ENCODE data around the gene PCSK6.

PCSK6 gene

DNA sequence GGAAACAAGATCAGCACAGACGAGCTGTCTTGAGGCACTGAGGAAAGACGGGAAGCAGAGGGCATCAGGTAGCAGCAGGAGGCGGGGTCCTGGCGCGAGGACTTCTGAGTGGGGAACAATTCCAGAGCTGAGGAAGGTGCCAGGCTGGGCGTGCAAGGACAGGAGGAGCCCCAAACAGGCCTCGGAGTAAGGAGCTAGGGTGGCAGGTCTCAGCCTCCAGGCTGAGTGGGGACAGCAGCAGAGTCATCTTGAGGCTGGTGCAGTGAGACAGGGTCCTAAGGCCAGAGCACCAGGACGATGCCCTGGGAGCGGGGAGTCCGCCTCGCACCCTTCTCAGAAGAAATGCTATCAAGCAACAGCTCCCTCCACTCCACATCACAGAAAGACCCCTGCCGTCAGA is 78.4 kb downstream of the PCSK6 start:
- H3K4me3 ChIP-seq (ENCODE audit: low read length): no peak overlapping the region
- no peaks in the 10 kb centered on the region for H3K9me3 ChIP-seq (ENCODE audit: control insufficient read depth, insufficient read depth, low read length)
- H3K4me1 ChIP-seq (ENCODE audit: control insufficient read depth, low read length): no peaks in the 10 kb centered on the region
- H3K9me2 ChIP-seq (replicated peaks; ENCODE audit: control insufficient read depth, low read length): no peaks in the 10 kb centered on the region
- no peak overlapping the region for H3K27ac ChIP-seq (ENCODE audit: low read depth, low read length)
- H4K20me1 ChIP-seq (ENCODE audit: control insufficient read depth, insufficient read depth, low read depth, low read length): no peaks in the 10 kb centered on the region
- no peaks in the 10 kb centered on the region for H3F3A ChIP-seq (ENCODE audit: control insufficient read depth, insufficient read depth)
- TF ChIP-seq, protein P1, sequence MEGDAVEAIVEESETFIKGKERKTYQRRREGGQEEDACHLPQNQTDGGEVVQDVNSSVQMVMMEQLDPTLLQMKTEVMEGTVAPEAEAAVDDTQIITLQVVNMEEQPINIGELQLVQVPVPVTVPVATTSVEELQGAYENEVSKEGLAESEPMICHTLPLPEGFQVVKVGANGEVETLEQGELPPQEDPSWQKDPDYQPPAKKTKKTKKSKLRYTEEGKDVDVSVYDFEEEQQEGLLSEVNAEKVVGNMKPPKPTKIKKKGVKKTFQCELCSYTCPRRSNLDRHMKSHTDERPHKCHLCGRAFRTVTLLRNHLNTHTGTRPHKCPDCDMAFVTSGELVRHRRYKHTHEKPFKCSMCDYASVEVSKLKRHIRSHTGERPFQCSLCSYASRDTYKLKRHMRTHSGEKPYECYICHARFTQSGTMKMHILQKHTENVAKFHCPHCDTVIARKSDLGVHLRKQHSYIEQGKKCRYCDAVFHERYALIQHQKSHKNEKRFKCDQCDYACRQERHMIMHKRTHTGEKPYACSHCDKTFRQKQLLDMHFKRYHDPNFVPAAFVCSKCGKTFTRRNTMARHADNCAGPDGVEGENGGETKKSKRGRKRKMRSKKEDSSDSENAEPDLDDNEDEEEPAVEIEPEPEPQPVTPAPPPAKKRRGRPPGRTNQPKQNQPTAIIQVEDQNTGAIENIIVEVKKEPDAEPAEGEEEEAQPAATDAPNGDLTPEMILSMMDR (IDR thresholded peaks at IDR 0.05; ENCODE audit: low read depth, low read length, poor library complexity, severe bottlenecking): no peak
- no peak for TF ChIP-seq EZH2phosphoT487 (IDR thresholded peaks at IDR 0.05; ENCODE audit: borderline replicate concordance, low read length)
- H3K79me2 ChIP-seq (ENCODE audit: control insufficient read depth, low read length): no peaks in the 10 kb centered on the region
- no peaks in the 10 kb centered on the region for H3K27me3 ChIP-seq (ENCODE audit: control insufficient read depth, low read length)
- H3K4me2 ChIP-seq (ENCODE audit: low read length): no peak overlapping the region
- H3K36me3 ChIP-seq (ENCODE audit: control insufficient read depth, low read length): no peaks in the 10 kb centered on the region

DNA sequence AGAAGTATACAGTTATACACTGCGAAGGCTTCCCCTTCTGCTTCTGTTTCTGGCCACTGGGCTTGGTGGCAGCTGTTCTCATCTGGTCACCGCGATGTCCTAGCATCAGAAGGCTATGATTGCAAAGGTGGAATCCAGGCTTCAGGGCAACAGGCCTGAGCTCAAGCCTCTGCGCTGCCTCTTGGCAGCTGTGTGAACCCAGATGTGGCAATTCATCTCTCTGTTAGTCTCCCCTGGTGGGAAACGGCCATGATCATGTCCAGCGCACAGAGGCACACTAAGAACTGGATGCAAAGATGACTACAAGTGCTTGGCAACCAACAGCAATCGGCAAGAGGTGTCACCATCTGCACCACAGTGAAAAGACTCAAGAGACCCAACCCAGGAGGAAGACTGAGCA is 78.9 kb downstream of the PCSK6 start:
- H3K9me3 ChIP-seq (ENCODE audit: control insufficient read depth, insufficient read depth, low read length): no peaks in the 10 kb centered on the region
- H3K4me2 ChIP-seq (ENCODE audit: low read length): no peak overlapping the region
- no peaks in the 10 kb centered on the region for H3K9me2 ChIP-seq (replicated peaks; ENCODE audit: control insufficient read depth, low read length)
- H3K27me3 ChIP-seq (ENCODE audit: control insufficient read depth, low read length): no peaks in the 10 kb centered on the region
- H4K20me1 ChIP-seq (ENCODE audit: control insufficient read depth, insufficient read depth, low read depth, low read length): no peaks in the 10 kb centered on the region
- no peaks in the 10 kb centered on the region for H3F3A ChIP-seq (ENCODE audit: control insufficient read depth, insufficient read depth)
- H3K79me2 ChIP-seq (ENCODE audit: control insufficient read depth, low read length): no peaks in the 10 kb centered on the region
- H3K4me3 ChIP-seq (ENCODE audit: low read length): no peak overlapping the region
- no peaks in the 10 kb centered on the region for H3K36me3 ChIP-seq (ENCODE audit: control insufficient read depth, low read length)
- no peak for TF ChIP-seq EZH2phosphoT487 (IDR thresholded peaks at IDR 0.05; ENCODE audit: borderline replicate concordance, low read length)
- TF ChIP-seq, protein P1 (IDR thresholded peaks at IDR 0.05; ENCODE audit: low read depth, low read length, poor library complexity, severe bottlenecking): no peak
- no peaks in the 10 kb centered on the region for H3K4me1 ChIP-seq (ENCODE audit: control insufficient read depth, low read length)
- H3K27ac ChIP-seq (ENCODE audit: low read depth, low read length): no peak overlapping the region

DNA sequence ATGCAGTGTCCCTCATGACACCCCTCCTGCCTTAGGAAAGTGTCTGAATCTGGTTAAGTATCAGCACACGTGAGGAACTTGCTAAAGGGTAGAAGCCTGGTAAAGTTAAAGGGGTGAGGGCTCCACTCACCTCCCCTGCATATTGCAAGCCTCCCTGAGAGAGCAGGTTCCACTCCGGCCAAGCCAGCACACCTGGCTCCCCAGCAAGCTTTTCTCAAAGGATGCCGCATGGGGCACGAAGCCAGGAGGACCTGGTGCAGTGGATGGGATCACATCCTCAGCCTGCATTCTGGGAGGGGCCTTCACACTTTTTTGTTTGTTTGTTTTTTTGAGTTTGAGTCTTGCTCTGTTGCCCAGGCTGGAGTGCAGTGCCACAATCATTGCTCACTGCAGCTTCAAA is 79.9 kb downstream of the PCSK6 start:
- H3K4me3 ChIP-seq (ENCODE audit: low read length): no peak overlapping the region
- no peaks in the 10 kb centered on the region for H3K36me3 ChIP-seq (ENCODE audit: control insufficient read depth, low read length)
- no peaks in the 10 kb centered on the region for H3K9me3 ChIP-seq (ENCODE audit: control insufficient read depth, insufficient read depth, low read length)
- no peaks in the 10 kb centered on the region for H3K79me2 ChIP-seq (ENCODE audit: control insufficient read depth, low read length)
- TF ChIP-seq, protein P1 (IDR thresholded peaks at IDR 0.05; ENCODE audit: low read depth, low read length, poor library complexity, severe bottlenecking): no peak
- TF ChIP-seq EZH2phosphoT487 (IDR thresholded peaks at IDR 0.05; ENCODE audit: borderline replicate concordance, low read length): no peak
- no peaks in the 10 kb centered on the region for H3K4me1 ChIP-seq (ENCODE audit: control insufficient read depth, low read length)
- no peaks in the 10 kb centered on the region for H3K27me3 ChIP-seq (ENCODE audit: control insufficient read depth, low read length)
- H3K4me2 ChIP-seq (ENCODE audit: low read length): no peak overlapping the region
- H3K27ac ChIP-seq (ENCODE audit: low read depth, low read length): no peak overlapping the region
- H3K9me2 ChIP-seq (replicated peaks; ENCODE audit: control insufficient read depth, low read length): no peaks in the 10 kb centered on the region
- no peaks in the 10 kb centered on the region for H4K20me1 ChIP-seq (ENCODE audit: control insufficient read depth, insufficient read depth, low read depth, low read length)
- H3F3A ChIP-seq (ENCODE audit: control insufficient read depth, insufficient read depth): no peaks in the 10 kb centered on the region
